ENCODE measurements around the gene EYA2.
"Not testable (repeated sequence)": the region's sequence is repeated elsewhere in the genome, so short reads cannot be mapped to it uniquely, and the experiment has no call there.

EYA2 gene

DNA sequence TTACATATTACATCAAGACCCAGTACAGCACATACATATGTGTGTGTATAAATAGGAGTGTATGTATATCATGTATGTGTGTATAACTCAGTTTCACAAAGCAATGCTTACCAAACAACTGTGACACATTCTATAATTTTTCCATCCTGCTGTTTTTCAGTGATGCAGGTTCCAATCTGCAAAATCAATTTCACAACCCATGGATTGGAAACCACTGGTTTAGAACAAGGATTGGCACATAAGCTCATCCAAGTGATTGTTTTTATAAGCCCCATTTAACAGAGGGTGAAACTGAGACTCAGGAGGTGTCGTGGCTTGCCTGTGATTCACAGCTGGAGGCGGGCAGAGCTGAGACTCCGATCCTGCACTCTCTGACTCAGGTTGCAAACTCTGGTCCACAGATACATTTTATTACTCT is 303.6 kb downstream of the EYA2 start:
- TF ChIP-seq, protein P1, sequence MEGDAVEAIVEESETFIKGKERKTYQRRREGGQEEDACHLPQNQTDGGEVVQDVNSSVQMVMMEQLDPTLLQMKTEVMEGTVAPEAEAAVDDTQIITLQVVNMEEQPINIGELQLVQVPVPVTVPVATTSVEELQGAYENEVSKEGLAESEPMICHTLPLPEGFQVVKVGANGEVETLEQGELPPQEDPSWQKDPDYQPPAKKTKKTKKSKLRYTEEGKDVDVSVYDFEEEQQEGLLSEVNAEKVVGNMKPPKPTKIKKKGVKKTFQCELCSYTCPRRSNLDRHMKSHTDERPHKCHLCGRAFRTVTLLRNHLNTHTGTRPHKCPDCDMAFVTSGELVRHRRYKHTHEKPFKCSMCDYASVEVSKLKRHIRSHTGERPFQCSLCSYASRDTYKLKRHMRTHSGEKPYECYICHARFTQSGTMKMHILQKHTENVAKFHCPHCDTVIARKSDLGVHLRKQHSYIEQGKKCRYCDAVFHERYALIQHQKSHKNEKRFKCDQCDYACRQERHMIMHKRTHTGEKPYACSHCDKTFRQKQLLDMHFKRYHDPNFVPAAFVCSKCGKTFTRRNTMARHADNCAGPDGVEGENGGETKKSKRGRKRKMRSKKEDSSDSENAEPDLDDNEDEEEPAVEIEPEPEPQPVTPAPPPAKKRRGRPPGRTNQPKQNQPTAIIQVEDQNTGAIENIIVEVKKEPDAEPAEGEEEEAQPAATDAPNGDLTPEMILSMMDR (IDR thresholded peaks at IDR 0.05; ENCODE audit: insufficient read depth, low read length, missing control alignments), result no peak
- H3K4me3 ChIP-seq (ENCODE audit: low read depth, low read length), result no peak overlapping the region
- CTCF ChIA-PET, result interaction anchor here (0.9 to 7.9 kb wide), 17 partner anchors 8 to 1422 kb away, joined by 3 to 138 read pairs (median 5); no protein-coding TSS in a partner anchor
- no peak for DNase-seq (ENCODE audit: low read depth, low spot score)
- POLR2A ChIA-PET, result interaction anchor here (0.6 kb wide), 1 partner anchor 73 kb away, joined by 3 read pairs; no protein-coding TSS in a partner anchor

DNA sequence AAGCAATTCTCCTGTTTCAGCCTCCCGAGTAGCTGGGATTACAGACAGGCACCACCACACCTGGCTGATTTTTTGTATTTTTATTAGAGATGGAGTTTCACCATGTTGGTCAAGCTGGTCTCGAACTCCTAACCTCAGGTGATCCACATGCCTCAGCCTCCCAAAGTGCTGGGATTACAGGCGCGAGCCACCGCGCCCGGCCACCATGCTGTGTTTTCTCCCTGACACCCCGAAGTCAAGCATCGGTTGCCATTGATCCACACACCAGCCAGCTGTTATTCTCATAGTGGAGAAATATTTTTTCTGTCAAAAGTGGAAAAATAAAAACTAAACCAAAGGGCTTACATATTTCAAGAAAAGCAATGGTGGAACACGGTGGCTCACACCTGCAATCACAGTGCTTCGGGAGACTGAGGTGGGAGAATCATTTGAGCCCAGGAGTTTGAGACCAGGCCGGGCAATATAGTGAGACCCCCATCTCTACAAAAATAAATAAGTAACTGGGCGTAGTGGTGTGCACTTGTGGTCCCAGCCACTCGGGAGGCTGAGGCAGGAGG is 304.4 kb downstream of the EYA2 start:
- ChIA-PET CTCF (interaction anchor here (0.9 to 7.9 kb wide), 14 partner anchors 7 to 451 kb away, joined by 3 to 138 read pairs (median 5); no protein-coding TSS in a partner anchor), POLR2A (no interaction called here)
- DNase-seq (ENCODE audit: low read depth, low spot score), result no peak
- TF ChIP-seq, protein P1 (IDR thresholded peaks at IDR 0.05; ENCODE audit: insufficient read depth, low read length, missing control alignments), result no peak
- H3K4me3 ChIP-seq (ENCODE audit: low read depth, low read length), result no peak overlapping the region

DNA sequence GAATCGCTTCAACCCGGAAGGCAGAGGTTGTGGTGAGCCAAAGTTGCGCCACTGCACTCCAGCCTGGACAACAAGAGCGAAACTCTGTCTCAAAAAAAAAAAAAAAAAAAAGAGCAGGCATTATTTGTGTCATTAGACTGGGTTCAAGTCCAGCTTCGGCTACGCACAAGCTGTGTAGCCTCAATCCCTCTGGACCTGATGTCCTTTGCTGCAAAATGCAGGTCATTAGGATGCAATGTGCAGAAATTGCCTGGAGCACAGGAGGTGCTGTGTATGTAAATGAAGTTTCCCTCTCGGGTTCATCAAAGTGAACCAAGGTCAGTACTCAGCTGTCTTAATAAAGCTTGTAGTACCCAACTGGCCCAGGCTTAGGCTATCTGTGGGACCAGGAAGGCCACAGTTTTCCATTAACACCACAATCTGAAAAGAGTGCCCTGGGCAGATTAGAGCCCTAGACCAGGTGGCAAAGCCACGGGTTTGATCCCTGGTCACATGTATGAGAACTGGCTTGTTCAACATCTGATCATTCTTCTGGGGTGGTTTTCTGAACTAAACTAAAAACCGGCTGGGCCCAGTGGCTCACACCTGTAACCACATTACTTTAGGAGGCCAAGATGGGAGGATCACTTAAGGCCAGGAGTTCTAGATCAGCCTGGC is 306.6 kb downstream of the EYA2 start:
- CTCF ChIA-PET, result interaction anchor here (0.6 to 2.9 kb wide), 7 partner anchors 10 to 449 kb away, joined by 3 to 28 read pairs (median 3); no protein-coding TSS in a partner anchor
- no peak for DNase-seq (ENCODE audit: low read depth, low spot score)
- H3K4me3 ChIP-seq (ENCODE audit: low read depth, low read length), result no peak overlapping the region
- TF ChIP-seq, protein P1 (IDR thresholded peaks at IDR 0.05; ENCODE audit: insufficient read depth, low read length, missing control alignments), result no peak
- POLR2A ChIA-PET, result interaction anchor here (0.6 kb wide), 1 partner anchor 128 kb away, joined by 3 read pairs; no protein-coding TSS in a partner anchor

DNA sequence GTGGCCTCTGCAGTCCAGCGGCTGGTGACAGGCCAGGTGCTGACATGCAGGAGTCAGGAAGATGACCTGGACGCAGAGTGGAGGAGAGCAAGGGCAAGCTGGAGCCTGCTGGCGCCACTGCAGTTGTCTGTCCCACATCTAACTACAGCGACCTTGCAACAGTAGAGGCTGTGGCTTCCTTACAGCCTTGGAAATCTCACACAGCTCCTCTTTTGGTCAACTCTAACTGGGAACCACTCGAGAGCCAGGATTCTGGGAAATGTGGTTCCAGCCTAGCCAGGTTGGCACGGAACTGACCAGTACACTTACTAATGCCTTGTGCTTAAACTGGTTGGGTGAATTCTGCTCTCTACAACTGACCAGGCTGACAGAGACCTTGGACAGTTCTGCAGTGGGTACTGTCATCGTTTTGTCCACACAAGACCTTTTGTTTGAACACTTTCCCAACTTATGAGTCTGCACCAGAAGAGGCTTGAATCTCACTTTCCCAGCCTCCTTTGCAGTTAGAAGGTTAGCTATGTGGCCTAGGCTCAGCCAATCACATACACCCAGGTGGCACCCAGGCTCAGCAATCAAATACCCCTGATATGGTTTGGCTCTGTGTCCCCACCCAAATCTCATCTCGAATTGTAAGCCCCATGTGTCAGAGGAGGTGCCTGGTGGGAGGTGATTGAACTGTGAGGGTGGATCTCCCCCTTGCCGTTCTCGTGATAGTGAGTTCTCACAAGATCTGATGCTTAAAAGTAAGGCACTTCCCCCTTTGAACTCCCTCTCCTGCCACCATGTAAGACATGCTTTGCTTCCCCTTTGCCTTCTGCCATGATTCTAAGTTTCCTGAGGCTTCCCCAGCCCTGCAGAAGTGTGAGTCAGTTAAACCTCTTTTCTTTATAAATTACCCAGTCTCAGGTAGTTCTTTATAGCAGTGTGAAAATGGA is 308.4 kb downstream of the EYA2 start:
- TF ChIP-seq, protein P1 (IDR thresholded peaks at IDR 0.05; ENCODE audit: insufficient read depth, low read length, missing control alignments), result no peak
- H3K4me3 ChIP-seq (ENCODE audit: low read depth, low read length), result no peak overlapping the region
- DNase-seq (ENCODE audit: low read depth, low spot score), result no peak
- POLR2A ChIA-PET, result no interaction called here
- CTCF ChIA-PET, result interaction anchor here (1.1 to 6.7 kb wide), 9 partner anchors 9 to 448 kb away, joined by 3 to 97 read pairs (median 6); no protein-coding TSS in a partner anchor

DNA sequence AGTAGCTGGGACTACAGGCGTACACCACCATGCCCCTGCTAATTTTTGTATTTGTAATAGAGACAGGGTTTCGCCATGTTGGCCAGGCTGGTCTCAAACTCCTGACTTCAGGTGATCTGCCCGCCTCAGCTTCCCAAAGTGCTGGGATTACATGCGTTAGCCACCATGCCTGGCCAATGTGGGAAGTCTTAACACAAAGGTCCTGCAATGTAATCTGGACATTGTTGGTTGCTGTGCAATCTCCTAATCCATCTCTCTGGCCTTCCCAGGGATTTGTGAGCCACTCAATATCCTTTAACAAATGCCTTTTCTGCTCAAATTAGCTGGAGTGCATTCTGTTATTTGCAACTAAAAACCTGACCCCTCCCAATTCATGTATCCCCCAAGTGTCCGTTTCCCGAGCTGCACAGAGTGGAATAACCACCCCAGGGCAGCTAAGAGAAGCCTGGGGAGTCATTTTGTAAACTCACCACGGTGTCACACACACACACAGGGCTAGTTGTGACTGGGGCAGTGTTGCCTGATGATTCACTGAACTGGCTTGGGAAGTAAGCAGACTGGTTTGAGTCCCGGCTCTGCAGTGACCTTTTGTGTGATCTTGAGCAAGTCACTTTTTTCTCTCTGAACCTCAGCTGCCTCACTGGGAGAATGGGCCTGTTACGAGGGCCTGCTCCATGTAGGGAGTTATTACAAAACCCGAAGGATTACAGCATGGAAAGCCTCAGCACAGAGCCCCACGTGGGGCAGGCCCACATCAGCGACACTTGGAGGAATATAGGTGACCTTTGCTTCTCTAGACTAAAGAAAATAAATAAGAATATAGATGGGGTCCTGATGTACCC is 309.6 kb downstream of the EYA2 start:
- POLR2A ChIA-PET, result interaction anchor here (0.6 kb wide), 1 partner anchor 327 kb away, joined by 3 read pairs; no protein-coding TSS in a partner anchor
- DNase-seq (ENCODE audit: low read depth, low spot score), result no peak
- CTCF ChIA-PET, result interaction anchor here (1.1 to 6.7 kb wide), 9 partner anchors 7 to 446 kb away, joined by 3 to 97 read pairs (median 8); no protein-coding TSS in a partner anchor
- H3K4me3 ChIP-seq (ENCODE audit: low read depth, low read length), result no peak overlapping the region
- TF ChIP-seq, protein P1 (IDR thresholded peaks at IDR 0.05; ENCODE audit: insufficient read depth, low read length, missing control alignments), result no peak

DNA sequence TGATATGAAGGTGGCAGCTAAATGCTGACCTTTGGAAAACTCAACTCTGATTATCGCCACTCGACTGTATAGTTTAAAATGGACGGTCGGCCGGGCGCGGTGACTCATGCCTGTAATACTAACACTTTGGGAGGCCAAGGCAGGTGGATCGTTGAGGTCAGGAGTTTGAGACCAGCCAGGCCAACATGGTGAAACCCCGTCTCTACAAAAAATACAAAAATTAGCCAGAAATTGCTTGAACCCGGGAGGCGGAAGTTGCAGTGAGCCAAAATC is 310.1 kb downstream of the EYA2 start:
- not testable (repeated sequence) for DNase-seq (ENCODE audit: low read depth, low spot score); H3K4me3 ChIP-seq (ENCODE audit: low read depth, low read length)
- ChIA-PET POLR2A (interaction anchor here (0.6 kb wide), 1 partner anchor 326 kb away, joined by 3 read pairs; no protein-coding TSS in a partner anchor), CTCF (interaction anchor here (0.9 to 6.7 kb wide), 16 partner anchors 7 to 1109 kb away, joined by 3 to 97 read pairs (median 4); partner anchors contain the start of gene NCOA3)

Measured in AG04449 (cell line).